Right lobe of liver (tissue), 4 donors: Measurements from ENCODE around the gene EMX1.

Experiments used
- POLR2A ChIP-seq: fragments of 450-650 bp; IDR thresholded peaks from one replicate; pipeline ENCODE4 v1.6.1; 2017; ENCODE audit warnings: antibody characterized with exemption, mild to moderate bottlenecking
- TF ChIP-seq, protein P1 (sequence below), 4 donors: fragments of 200-600 bp in 3 of 4; fragments of 450-650 bp in 1 of 4; IDR thresholded peaks; one replicate each; pipeline versions ENCODE4 v1.5.1 to v1.8.0; 2016 to 2022; ENCODE audit warnings: antibody characterized with exemption in 4 of 4, mild to moderate bottlenecking in 2 of 4
- donor health status: DM: no; HTN: no; CAD: no.
- donor health status: DM: no; HTN: no; CAD: no.
- donor health status: DM: no; HTN: yes; CAD: no.

DNA sequence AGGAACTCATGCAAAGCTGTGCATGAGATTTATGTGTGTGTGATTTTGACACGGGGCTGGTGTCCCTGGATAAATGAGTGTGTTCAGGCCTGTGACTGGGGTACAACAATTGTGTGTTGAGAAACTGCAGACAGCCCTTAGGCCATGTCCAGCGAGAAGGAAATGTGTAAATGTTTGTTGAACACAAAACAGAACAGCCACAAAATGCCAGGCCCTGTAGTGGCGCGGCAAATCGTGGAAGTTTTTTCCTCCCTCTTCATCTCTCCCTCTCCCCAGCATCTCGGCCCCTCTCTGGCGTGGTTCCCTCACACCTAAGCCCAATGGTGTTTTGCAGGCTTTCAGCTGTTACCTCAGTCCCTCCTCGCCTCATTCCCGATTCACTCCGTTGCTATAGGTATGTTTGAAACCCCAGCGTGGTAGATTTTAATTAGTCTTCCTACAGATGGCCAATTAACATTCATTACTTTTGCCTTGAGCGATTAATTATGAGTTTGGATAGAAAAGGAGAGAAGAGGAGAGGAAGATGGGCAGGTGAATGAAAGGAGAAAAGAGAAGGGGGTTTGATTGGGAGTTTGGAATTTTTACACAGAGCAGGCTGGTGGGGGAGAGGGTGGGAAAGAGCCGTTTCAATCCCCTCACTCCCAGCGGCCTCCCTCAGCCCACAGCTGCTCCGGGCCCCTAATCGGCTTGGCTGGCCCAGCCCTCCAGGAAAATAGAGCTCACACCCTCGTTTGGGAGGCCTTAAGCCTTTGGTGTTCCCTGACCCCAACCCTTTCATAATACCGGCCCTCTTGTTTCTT is 19.3 kb upstream of the EMX1 start:
- TF ChIP-seq, protein P1, sequence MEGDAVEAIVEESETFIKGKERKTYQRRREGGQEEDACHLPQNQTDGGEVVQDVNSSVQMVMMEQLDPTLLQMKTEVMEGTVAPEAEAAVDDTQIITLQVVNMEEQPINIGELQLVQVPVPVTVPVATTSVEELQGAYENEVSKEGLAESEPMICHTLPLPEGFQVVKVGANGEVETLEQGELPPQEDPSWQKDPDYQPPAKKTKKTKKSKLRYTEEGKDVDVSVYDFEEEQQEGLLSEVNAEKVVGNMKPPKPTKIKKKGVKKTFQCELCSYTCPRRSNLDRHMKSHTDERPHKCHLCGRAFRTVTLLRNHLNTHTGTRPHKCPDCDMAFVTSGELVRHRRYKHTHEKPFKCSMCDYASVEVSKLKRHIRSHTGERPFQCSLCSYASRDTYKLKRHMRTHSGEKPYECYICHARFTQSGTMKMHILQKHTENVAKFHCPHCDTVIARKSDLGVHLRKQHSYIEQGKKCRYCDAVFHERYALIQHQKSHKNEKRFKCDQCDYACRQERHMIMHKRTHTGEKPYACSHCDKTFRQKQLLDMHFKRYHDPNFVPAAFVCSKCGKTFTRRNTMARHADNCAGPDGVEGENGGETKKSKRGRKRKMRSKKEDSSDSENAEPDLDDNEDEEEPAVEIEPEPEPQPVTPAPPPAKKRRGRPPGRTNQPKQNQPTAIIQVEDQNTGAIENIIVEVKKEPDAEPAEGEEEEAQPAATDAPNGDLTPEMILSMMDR (IDR thresholded peaks at IDR 0.05), result no peak
- no peak for TF ChIP-seq POLR2A
